ENCODE measurements around the gene SLC2A9.

GRCh38 chr4:10056334-10057022, 35.2 kb upstream of the SLC2A9 start:
- TF ChIP-seq CTCF (IDR thresholded peaks at IDR 0.05) (no peak), POLR2A (IDR thresholded peaks at IDR 0.05) (no peak)
